H9 (cell line): Measurements from ENCODE around the gene SCNN1B. TPM values are rescaled to one million over a fixed set of nuclear protein-coding genes. Genes with fewer than 3 reads are reported as not detected.
A peak's percentile ranks its signal among the peaks of the same experiment; 100 is the strongest.

ENCODE experiments used
- DNase-seq: peaks from one replicate; pipeline ENCODE4 v3.0.0-alpha.2; 2017
- H2AFZ ChIP-seq: one replicate; pipeline ENCODE4 v1.6.1; 2013; ENCODE audit warnings: mild to moderate bottlenecking, low read length, control low read depth, moderate library complexity
- H2AK5ac ChIP-seq: 2 replicates; pipeline ENCODE4 v1.6.1; 2013; ENCODE audit warnings: low read length, control low read depth, mixed read lengths; ENCODE audit not compliant: insufficient read length
- H2BK120ac ChIP-seq: one replicate; pipeline ENCODE4 v1.6.1; 2013; ENCODE audit warnings: low read depth, mild to moderate bottlenecking, low read length, control low read depth, inconsistent platforms; ENCODE audit not compliant: poor library complexity, severe bottlenecking
- H2BK12ac ChIP-seq: 2 replicates; pipeline ENCODE4 v1.6.1; 2013; ENCODE audit warnings: low read length, control low read depth, mixed read lengths, low read depth; ENCODE audit not compliant: insufficient read length
- H2BK15ac ChIP-seq: 2 replicates; pipeline ENCODE4 v1.6.1; 2013; ENCODE audit warnings: low read depth, low read length, control low read depth
- H2BK20ac ChIP-seq: one replicate; pipeline ENCODE4 v1.6.1; 2013; ENCODE audit warnings: low read depth, mild to moderate bottlenecking, low read length, control low read depth, inconsistent platforms; ENCODE audit not compliant: poor library complexity, severe bottlenecking
- H2BK5ac ChIP-seq: 2 replicates; pipeline ENCODE4 v1.6.1; 2013; ENCODE audit warnings: low read length, control low read depth, mixed read lengths; ENCODE audit not compliant: insufficient read length
- H3K14ac ChIP-seq: 2 replicates; pipeline ENCODE4 v1.6.1; 2013; ENCODE audit warnings: low read length, control low read depth; ENCODE audit not compliant: insufficient read depth
- H3K18ac ChIP-seq: 2 replicates; pipeline ENCODE4 v1.6.1; 2013; ENCODE audit warnings: low read depth, mild to moderate bottlenecking, mixed read lengths, low read length, control low read depth; ENCODE audit not compliant: insufficient read length
- H3K23ac ChIP-seq: 2 replicates; pipeline ENCODE4 v1.6.1; 2013; ENCODE audit warnings: low read length, control low read depth, mixed read lengths, low read depth; ENCODE audit not compliant: insufficient read length
- H3K23me2 ChIP-seq: 2 replicates; pipeline ENCODE4 v1.6.1; 2013; ENCODE audit warnings: low read depth, mild to moderate bottlenecking, mixed read lengths, low read length, control low read depth; ENCODE audit not compliant: insufficient read length, poor library complexity, severe bottlenecking
- H3K27ac ChIP-seq: 2 replicates; pipeline ENCODE4 v1.5.1; 2013; ENCODE audit warnings: low read length, control low read depth, mixed read lengths, low read depth; ENCODE audit not compliant: insufficient read length
- H3K27me3 ChIP-seq: 2 replicates; pipeline ENCODE4 v1.6.1; 2013; ENCODE audit warnings: low read length, control low read depth, inconsistent platforms; ENCODE audit not compliant: insufficient read depth
- H3K4ac ChIP-seq: 2 replicates; pipeline ENCODE4 v1.6.1; 2013; ENCODE audit warnings: low read depth, mild to moderate bottlenecking, control low read depth, inconsistent platforms, low read length, moderate library complexity
- H3K4me1 ChIP-seq: 2 replicates; pipeline ENCODE4 v1.6.1; 2013; ENCODE audit warnings: low read length, control low read depth, inconsistent platforms; ENCODE audit not compliant: insufficient read depth
- H3K4me2 ChIP-seq: 2 replicates; pipeline ENCODE4 v1.6.1; 2013; ENCODE audit warnings: low read length, control low read depth, mixed read lengths; ENCODE audit not compliant: insufficient read length, insufficient read depth
- H3K56ac ChIP-seq: 2 replicates; pipeline ENCODE4 v1.6.1; 2013; ENCODE audit warnings: low read depth, mild to moderate bottlenecking, mixed read lengths, low read length, control low read depth; ENCODE audit not compliant: insufficient read length
- H3K79me1 ChIP-seq: 2 replicates; pipeline ENCODE4 v1.6.1; 2013; ENCODE audit warnings: low read depth, mild to moderate bottlenecking, moderate library complexity, low read length, control low read depth, inconsistent platforms; ENCODE audit not compliant: insufficient read depth, poor library complexity, severe bottlenecking
- H3K79me2 ChIP-seq: 2 replicates; pipeline ENCODE4 v1.6.1; 2013; ENCODE audit warnings: low read length, control low read depth, inconsistent platforms; ENCODE audit not compliant: insufficient read depth
- H3K9ac ChIP-seq: 2 replicates; pipeline ENCODE4 v1.6.1; 2013; ENCODE audit warnings: low read length, control low read depth, mixed read lengths; ENCODE audit not compliant: insufficient read length; ENCODE audit errors: extremely low read depth
- H3K9me3 ChIP-seq: one replicate; pipeline ENCODE4 v1.6.1; 2013; ENCODE audit warnings: low read depth, low read length, inconsistent platforms; ENCODE audit not compliant: control insufficient read depth
- H3T11ph ChIP-seq: one replicate; pipeline ENCODE4 v1.6.1; 2013; ENCODE audit warnings: mild to moderate bottlenecking, low read length, control low read depth, inconsistent platforms
- H4K20me1 ChIP-seq: one replicate; pipeline ENCODE4 v1.6.1; 2013; ENCODE audit not compliant: control insufficient read depth, insufficient read length, insufficient read depth
- H4K5ac ChIP-seq: 2 replicates; pipeline ENCODE4 v1.6.1; 2013; ENCODE audit warnings: low read depth, mild to moderate bottlenecking, mixed read lengths, low read length, control low read depth; ENCODE audit not compliant: insufficient read length
- H4K8ac ChIP-seq: replicated peaks from 2 replicates; pipeline ENCODE4 v1.6.1; 2013; ENCODE audit warnings: low read length, control low read depth, mixed read lengths, low read depth; ENCODE audit not compliant: insufficient read length
- H4K91ac ChIP-seq: 2 replicates; pipeline ENCODE4 v1.6.1; 2013; ENCODE audit warnings: low read depth, mild to moderate bottlenecking, moderate library complexity, mixed read lengths, low read length, control low read depth; ENCODE audit not compliant: insufficient read length
- H3K27ac Mint-ChIP-seq, 3 experiments: 2 replicates in 2 of 3; 3 replicates in 1 of 3; pipeline ENCODE4 v1.8.0; 2020 to 2021; ENCODE audit warnings: mixed read lengths in 3 of 3, mild to moderate bottlenecking in 1 of 3, moderate library complexity in 1 of 3
- H3K27me3 Mint-ChIP-seq: 2 replicates; pipeline ENCODE4 v1.8.0; 2021; ENCODE audit warnings: low read depth, mild to moderate bottlenecking, moderate library complexity, mixed read lengths
- H3K36me3 Mint-ChIP-seq, 3 experiments: 2 replicates in 2 of 3; 3 replicates in 1 of 3; pipeline ENCODE4 v1.8.0; 2020 to 2021; ENCODE audit warnings: low read depth in 3 of 3, mixed read lengths in 3 of 3; ENCODE audit not compliant: insufficient read depth in 1 of 3
- H3K4me1 Mint-ChIP-seq, 2 experiments: 2 replicates each; pipeline ENCODE4 v1.8.0; 2020; ENCODE audit warnings: mixed read lengths in 2 of 2
- H3K4me3 Mint-ChIP-seq, 2 experiments: 2 replicates in 1 of 2; 3 replicates in 1 of 2; pipeline ENCODE4 v1.8.0; 2020 to 2021; ENCODE audit warnings: mild to moderate bottlenecking in 2 of 2, mixed read lengths in 2 of 2, moderate library complexity in 1 of 2
- H3K9me3 Mint-ChIP-seq, 2 experiments: 2 replicates in 1 of 2; 3 replicates in 1 of 2; pipeline ENCODE4 v1.8.0; 2020; ENCODE audit warnings: mild to moderate bottlenecking in 2 of 2, mixed read lengths in 2 of 2, moderate library complexity in 1 of 2
- WGBS: extraction: QIAGEN DNeasy Blood & Tissue Kit; methylation state at CpG from one replicate; pipeline ENCODE4 v1.1.7; 2013; ENCODE audit warnings: missing lambda C conversion rate, low lambda C conversion rate, mixed read lengths; ENCODE audit not compliant: insufficient read length; ENCODE audit errors: extremely low coverage; 5-methylcytosine and 5-hydroxymethylcytosine counted together
- total RNA-seq: library from RNA; stranded (reverse); gene quantifications from 2 replicates; pipeline ENCODE4 v1.2.1, GENCODE V29; 2021
- TF ChIP-seq, protein P1 (sequence below): fragments of 200-600 bp; sonication (generic); conservative IDR thresholded peaks from 3 replicates; pipeline ENCODE4 v1.8.0; 2021; ENCODE audit warnings: antibody characterized with exemption, mild to moderate bottlenecking

SCNN1B gene
- total RNA-seq, 1 experiment from 2014 or later, result 0.11 TPM

DNA sequence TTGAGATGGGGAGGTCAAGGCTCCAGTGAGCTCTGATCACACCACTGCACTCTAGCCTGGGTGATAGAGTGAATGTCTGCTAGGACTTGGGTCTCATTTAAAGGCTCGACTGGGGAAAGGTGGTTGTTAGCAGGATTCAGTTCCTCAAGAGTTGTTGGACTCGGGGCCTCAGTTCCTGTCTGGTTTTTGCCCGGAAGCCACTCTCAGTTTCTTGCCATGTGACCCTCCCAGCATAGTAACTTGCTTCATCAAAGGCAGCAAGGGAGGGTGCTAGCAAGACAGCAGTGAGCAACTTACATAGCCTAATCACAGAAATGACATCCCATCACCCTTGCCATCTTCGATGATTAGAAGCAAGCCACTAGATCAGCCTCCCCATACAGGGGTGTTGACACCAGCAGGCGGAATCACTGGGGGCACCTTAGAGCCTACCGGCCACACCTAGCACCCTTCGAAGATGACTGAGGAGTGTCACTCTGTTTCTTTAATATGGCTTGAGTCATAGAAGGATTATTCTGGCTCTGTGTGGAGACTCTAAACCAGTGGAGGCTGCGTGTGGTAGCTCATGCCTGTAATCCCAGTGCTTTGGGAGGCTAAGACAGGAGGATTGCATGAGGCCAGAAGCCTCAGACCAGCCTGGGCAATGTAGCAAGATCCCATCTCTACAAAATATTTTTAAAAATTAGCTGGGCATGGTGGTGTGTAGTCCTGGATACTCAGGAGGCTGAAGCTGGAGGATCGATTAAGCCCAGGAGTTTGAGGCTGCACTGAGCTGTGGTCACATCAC lies 13.2 kb upstream of the SCNN1B start:
- H3K9ac ChIP-seq, result no peak overlapping the region
- no peak overlapping the region for H3K4ac ChIP-seq
- H2AK5ac ChIP-seq, result no peak overlapping the region
- H3K9me3 ChIP-seq, result no peaks in the 10 kb centered on the region
- H3K23ac ChIP-seq, result no peak overlapping the region
- no peak overlapping the region for H2BK120ac ChIP-seq
- H3K27me3 Mint-ChIP-seq, result no peaks in the 10 kb centered on the region; the same call in 1 of the 2 replicates
- H3K27ac ChIP-seq, result no peak overlapping the region
- no peak overlapping the region for H3K4me3 Mint-ChIP-seq
- no peak overlapping the region for H4K5ac ChIP-seq
- H3K9me3 Mint-ChIP-seq, result no peaks in the 10 kb centered on the region
- no peak overlapping the region for H3K56ac ChIP-seq
- H3K4me2 ChIP-seq, result no peak overlapping the region
- DNase-seq, result no peak
- H2AFZ ChIP-seq, result no peak overlapping the region
- H4K8ac ChIP-seq, result no peak overlapping the region
- H3K14ac ChIP-seq, result no peak overlapping the region
- H2BK15ac ChIP-seq, result 0 out of 2 replicates have a peak overlapping the region, but pooled peaks have one; percentile 85
- no peaks in the 10 kb centered on the region for H3K79me1 ChIP-seq
- TF ChIP-seq, protein P1, sequence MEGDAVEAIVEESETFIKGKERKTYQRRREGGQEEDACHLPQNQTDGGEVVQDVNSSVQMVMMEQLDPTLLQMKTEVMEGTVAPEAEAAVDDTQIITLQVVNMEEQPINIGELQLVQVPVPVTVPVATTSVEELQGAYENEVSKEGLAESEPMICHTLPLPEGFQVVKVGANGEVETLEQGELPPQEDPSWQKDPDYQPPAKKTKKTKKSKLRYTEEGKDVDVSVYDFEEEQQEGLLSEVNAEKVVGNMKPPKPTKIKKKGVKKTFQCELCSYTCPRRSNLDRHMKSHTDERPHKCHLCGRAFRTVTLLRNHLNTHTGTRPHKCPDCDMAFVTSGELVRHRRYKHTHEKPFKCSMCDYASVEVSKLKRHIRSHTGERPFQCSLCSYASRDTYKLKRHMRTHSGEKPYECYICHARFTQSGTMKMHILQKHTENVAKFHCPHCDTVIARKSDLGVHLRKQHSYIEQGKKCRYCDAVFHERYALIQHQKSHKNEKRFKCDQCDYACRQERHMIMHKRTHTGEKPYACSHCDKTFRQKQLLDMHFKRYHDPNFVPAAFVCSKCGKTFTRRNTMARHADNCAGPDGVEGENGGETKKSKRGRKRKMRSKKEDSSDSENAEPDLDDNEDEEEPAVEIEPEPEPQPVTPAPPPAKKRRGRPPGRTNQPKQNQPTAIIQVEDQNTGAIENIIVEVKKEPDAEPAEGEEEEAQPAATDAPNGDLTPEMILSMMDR, result no peak
- no peak overlapping the region for H2BK12ac ChIP-seq
- no peaks in the 10 kb centered on the region for H3K36me3 Mint-ChIP-seq
- H2BK20ac ChIP-seq, result no peak overlapping the region
- no peaks in the 10 kb centered on the region for H3K23me2 ChIP-seq
- no peaks in the 10 kb centered on the region for H3K79me2 ChIP-seq
- H4K91ac ChIP-seq, result no peak overlapping the region
- no peaks in the 10 kb centered on the region for H3K4me1 ChIP-seq
- no CpG with 5 or more reads among the region's 9 CpGs for WGBS
- H2BK5ac ChIP-seq, result no peak overlapping the region
- H3K27me3 ChIP-seq, result no peaks in the 10 kb centered on the region
- no peak overlapping the region for H3T11ph ChIP-seq
- peak overlapping the region in 1 of 3 experiments; percentile 59; a peak in 2 of 7 replicates for H3K27ac Mint-ChIP-seq
- no peaks in the 10 kb centered on the region for H4K20me1 ChIP-seq
- H3K18ac ChIP-seq, result no peak overlapping the region
- no peaks in the 10 kb centered on the region for H3K4me1 Mint-ChIP-seq
